Calu3 (cell line): ENCODE data around the gene MALT1. TPM values are rescaled to one million over a fixed set of nuclear protein-coding genes. Genes with fewer than 3 reads are reported as not detected.

Source experiments
- BruUV-seq: library from RNA; stranded (reverse); fragments of 400-500 nt; replicated peaks from 2 replicates; lab custom pipeline; 2021; lab: Mats Ljungman, UMichigan
- CTCF ChIA-PET: fragments of 300-600 bp; sonication (Branson Sonifier 250); formaldehyde crosslinking; loops from one replicate; lab custom pipeline; 2022; ENCODE audit warnings: antibody characterized with exemption; lab: Charles Lee
- DNase-seq: peaks from one replicate; pipeline ENCODE4 v3.0.0; 2022
- H3K27ac Mint-ChIP-seq: one replicate; pipeline ENCODE4 v1.8.0; 2022; ENCODE audit warnings: mixed read lengths; ENCODE audit not compliant: unreplicated experiment
- H3K27me3 Mint-ChIP-seq: one replicate; pipeline ENCODE4 v1.8.0; 2022; ENCODE audit warnings: mixed read lengths; ENCODE audit not compliant: unreplicated experiment
- H3K36me3 Mint-ChIP-seq: one replicate; pipeline ENCODE4 v1.8.0; 2022; ENCODE audit warnings: mild to moderate bottlenecking, moderate library complexity, mixed read lengths; ENCODE audit not compliant: insufficient read depth, unreplicated experiment
- H3K4me1 Mint-ChIP-seq: one replicate; pipeline ENCODE4 v1.8.0; 2022; ENCODE audit warnings: mild to moderate bottlenecking, low read depth, mixed read lengths; ENCODE audit not compliant: unreplicated experiment
- H3K4me3 Mint-ChIP-seq: one replicate; pipeline ENCODE4 v1.8.0; 2022; ENCODE audit warnings: mild to moderate bottlenecking, low read depth, moderate library complexity, mixed read lengths; ENCODE audit not compliant: unreplicated experiment
- H3K9me3 Mint-ChIP-seq: one replicate; pipeline ENCODE4 v1.8.0; 2022; ENCODE audit warnings: low read depth, mixed read lengths; ENCODE audit not compliant: unreplicated experiment
- intact Hi-C: fragments of 100-400 bp; cut with micrococcal nuclease; formaldehyde crosslinking; loops from one replicate; pipeline ENCODE4 v1.10.0; 2022; ENCODE audit not compliant: unreplicated experiment
- total RNA-seq: library from RNA; stranded (reverse); gene quantifications from 2 replicates; pipeline ENCODE4 v1.2.3, GENCODE V29; 2022
- TF ChIP-seq, protein P1 (sequence below): fragments of 200-600 bp; IDR thresholded peaks from one replicate; pipeline ENCODE4 v1.8.0; 2022; ENCODE audit warnings: antibody characterized with exemption; ENCODE audit not compliant: unreplicated experiment

Gene MALT1
- total RNA-seq, 1 experiment from 2014 or later = 37.6 TPM

- no peaks in the 10 kb centered on the region for H3K36me3 Mint-ChIP-seq
- no TSS peak for BruUV-seq
- intact Hi-C loops = no loop called here
- H3K4me3 Mint-ChIP-seq = no peak overlapping the region
- CTCF ChIA-PET = no interaction called here
- no peak for DNase-seq
- H3K4me1 Mint-ChIP-seq = peaks cover 11% of the 10 kb centered on the region
- H3K27me3 Mint-ChIP-seq = no peaks in the 10 kb centered on the region
- H3K9me3 Mint-ChIP-seq = no peaks in the 10 kb centered on the region
- TF ChIP-seq, protein P1, sequence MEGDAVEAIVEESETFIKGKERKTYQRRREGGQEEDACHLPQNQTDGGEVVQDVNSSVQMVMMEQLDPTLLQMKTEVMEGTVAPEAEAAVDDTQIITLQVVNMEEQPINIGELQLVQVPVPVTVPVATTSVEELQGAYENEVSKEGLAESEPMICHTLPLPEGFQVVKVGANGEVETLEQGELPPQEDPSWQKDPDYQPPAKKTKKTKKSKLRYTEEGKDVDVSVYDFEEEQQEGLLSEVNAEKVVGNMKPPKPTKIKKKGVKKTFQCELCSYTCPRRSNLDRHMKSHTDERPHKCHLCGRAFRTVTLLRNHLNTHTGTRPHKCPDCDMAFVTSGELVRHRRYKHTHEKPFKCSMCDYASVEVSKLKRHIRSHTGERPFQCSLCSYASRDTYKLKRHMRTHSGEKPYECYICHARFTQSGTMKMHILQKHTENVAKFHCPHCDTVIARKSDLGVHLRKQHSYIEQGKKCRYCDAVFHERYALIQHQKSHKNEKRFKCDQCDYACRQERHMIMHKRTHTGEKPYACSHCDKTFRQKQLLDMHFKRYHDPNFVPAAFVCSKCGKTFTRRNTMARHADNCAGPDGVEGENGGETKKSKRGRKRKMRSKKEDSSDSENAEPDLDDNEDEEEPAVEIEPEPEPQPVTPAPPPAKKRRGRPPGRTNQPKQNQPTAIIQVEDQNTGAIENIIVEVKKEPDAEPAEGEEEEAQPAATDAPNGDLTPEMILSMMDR = no peak
- no peak overlapping the region for H3K27ac Mint-ChIP-seq
Observed at GRCh38 chr18:58803978-58804377, 132.7 kb downstream of the MALT1 start.

Other genes with a start within 250 kb of the MALT1 start
- gene ALPK2, start 42.4 kb upstream of the MALT1 start, total RNA-seq = not detected in 2 replicates
- gene ZNF532, start 193.4 kb downstream of the MALT1 start, total RNA-seq = 124 and 150 TPM in 2 replicates